Stimulated activated CD4-positive, alpha-beta T cell treated with anti-CD3 and anti-CD28 coated beads, TNF-alpha, amount 100 ng/mL, for 1 hour (primary cell): ENCODE measurements around the gene IRF8.
"Not testable (repeated sequence)": the region's sequence is repeated elsewhere in the genome, so short reads cannot be mapped to it uniquely, and the experiment has no call there.

Experiments
- DNase-seq, 3 donors: peaks; one replicate each; pipeline ENCODE4 v3.0.0-alpha.2; 2020; ENCODE audit warnings: low read depth in 3 of 3, low spot score in 1 of 3

The IRF8 gene

DNA sequence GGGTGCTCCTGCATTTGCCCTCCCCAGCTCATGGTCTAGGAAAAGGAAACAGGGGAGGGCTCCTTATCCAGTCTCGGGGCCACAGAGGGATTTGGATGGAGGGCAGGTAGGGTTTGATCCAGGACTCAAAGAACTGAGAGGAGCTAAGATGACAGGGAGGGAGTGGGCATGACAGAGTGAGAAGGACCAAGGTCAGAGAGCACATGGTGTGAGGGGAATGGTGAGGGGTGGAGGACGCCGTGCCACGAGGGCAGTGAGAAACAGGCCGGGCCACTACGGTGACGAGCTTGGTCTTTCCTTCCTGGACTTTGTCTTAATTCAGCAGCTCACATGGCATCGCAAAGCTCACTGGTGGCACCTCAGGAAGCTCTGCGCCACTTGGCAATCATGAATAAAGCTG lies 35.2 kb downstream of the IRF8 start:
- DNase-seq: no peak

- no peak for DNase-seq
Measured at GRCh38 chr16:85935391-85935973, 36.5 kb downstream of the IRF8 start.

DNA sequence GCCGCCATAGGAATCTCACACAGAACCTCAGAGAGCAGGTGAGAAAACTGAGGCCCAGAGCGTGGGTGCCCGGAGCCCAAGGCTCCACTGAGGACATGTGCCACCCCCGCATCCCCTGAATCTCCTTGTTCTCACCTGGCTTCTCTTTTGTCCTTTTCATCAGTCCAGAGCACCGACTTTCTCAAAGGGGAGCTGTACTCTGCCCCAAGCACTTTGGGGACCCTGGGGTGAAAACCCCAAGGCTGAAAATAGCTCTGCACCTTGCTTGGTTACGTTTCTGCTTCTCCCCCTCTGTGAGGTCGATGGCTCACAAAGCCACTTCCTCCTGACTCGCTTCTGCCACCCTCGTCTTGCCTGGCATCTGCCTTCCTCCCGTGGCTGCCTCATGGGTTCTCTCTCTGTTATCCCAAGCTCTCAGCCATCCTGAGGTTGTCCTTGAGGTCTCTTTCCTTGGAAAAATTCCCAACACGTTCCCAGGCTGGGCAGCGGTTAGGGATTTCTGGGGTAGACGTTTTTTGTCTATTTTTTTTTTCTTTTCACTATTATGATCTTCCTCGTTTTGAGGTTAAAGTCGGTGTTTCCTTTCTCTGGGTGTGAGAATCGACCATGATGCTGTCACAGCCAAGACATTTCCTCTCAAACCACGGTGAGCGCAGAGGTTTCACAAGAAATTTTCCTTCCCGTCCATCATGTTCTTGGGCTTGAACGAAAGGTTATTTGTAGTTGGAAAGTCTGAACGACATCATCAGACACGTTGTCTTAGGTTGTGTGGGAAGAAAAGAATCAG lies 37.2 kb downstream of the IRF8 start:
- DNase-seq: peak; percentile 28 to 41 (median 41)

DNA sequence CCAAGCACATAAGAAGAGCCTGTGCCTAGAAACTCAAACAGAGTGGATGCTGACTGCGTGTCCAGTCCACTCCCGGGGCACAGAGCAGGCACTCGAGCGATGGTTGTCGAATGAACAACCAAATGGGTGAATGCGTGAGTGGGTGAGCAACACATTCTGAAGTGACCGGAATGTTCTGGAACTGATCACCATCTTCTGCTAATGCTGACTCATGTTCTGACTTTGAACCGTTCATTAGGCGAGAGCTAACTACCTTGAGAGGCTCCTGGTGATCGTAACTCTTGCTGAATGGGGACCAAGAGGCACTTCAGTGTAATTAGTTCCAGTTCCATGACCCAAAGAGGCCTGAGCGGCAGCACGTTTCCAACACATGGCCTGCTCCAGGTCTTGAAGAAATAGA lies 37.9 kb downstream of the IRF8 start:
- no peak for DNase-seq

GRCh38 chr16:85940214-85940613 lies 41.3 kb downstream of the IRF8 start:
- DNase-seq: no peak

DNA sequence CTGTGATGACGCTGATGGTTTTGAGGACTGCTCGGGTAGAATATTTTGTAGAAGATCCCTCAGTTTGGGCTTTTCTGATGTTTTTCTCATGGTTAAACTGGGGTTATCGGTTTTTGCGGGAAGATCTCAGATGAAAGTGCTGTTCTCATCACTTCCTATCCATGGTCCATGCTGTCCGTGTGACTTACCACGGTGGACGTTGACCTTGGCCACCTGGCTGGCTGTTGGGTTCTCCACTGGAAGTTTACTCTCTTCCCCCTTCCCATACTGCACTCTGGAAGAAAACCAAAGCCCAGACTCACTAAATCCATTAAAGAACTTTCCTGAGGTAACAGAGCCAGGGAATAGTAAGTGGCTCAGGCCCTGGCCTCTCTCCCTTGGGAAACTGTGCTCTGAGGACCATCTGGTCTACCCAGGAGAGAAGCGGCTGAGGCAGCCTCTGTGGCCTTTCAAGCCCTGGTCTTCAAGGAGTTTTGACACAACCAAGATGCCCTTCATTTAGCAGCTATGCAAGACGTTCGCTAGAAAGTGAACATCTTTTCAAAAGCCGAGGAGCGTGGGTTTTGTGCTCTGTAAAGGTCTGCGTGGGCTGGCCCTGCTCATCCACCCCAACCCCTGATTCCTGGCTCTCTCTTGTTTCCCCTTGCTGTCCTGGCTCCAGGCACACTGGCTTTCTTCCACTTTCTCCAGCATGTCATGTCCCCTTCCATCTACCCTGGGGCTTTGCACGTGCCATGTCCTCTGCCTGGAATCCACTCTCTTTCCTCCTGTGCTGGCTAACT lies 43.1 kb downstream of the IRF8 start:
- no peak for DNase-seq

DNA sequence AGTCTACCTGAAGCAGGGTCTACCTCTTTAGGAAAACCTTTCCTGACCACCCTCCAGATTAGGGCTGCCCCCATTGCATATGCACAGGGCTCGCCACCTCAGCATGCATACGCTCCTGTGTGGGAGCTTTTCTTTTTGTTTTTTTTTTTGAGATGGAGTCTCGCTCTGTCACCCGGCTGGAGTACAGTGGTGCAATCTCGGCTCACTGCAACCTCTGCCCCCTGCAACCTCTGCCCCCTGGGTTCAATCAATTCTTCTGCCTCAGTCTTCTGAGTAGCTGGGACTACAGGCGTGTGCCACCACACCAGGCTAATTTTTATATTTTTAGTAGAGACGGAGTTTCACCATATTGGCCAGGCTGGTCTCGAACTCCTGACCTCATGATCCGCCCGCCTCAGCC lies 43.7 kb downstream of the IRF8 start:
- DNase-seq: not testable (repeated sequence)

DNA sequence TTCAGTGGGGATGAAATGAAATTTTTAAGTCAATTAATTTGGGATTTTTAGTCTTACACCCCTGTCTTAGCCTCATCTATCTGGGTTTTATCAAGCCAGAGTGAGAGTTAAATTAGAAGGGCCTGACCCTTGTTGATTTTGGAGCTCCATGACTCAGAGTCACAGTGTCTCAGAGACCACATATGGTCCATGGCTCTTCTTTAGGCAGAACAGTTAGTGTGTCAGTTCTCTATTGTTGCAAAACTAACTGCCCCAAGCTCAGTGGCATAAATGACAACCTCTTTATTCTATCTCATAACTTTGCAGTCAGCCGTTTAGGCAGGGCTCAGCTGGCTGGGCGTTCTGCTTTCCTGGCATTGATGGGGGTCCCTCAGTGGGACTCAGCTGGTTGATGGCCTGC lies 44.7 kb downstream of the IRF8 start:
- DNase-seq: no peak

DNA sequence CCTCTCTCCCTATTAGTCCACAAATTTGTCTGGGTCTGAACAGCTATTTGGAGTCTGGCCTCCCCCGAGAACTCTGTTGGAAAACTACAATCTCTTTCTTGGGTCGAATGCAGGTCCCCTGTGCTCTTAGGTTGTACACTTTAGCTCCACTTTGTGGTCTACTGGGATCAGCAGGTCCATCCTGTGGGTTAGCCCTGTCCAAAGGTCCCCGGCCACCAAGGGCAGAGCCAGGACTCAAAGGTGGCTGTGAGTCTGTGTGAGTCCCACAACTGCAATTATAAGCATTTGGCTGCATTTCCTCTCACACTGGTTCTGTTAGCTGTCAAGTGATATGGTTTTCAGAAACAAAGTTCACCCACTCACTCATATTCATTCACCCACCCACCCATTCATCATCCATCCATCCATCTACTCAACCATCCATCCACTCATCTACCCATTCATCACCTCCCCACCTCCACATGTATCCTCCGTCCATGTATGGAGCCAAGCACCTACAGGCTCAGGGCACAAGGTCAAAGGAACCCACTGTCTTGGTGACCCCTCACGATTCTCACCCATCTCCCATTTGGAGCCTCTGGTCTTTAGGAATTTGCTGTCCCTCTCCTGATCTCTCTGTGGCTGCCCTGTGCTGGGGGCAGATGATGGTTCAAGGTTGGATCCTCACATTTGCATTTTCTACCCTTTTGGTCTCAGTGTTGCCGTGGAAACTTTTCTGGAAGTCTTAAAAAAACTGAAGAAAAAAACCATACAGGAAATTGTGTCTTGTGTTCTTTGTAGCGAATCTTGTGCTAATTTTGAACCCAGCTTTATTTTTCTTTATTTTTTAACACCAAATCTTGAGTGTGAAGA lies 45.8 kb downstream of the IRF8 start:
- DNase-seq: no peak

- no peak for DNase-seq
Measured at GRCh38 chr16:85945424-85945751, 46.4 kb downstream of the IRF8 start.

DNA sequence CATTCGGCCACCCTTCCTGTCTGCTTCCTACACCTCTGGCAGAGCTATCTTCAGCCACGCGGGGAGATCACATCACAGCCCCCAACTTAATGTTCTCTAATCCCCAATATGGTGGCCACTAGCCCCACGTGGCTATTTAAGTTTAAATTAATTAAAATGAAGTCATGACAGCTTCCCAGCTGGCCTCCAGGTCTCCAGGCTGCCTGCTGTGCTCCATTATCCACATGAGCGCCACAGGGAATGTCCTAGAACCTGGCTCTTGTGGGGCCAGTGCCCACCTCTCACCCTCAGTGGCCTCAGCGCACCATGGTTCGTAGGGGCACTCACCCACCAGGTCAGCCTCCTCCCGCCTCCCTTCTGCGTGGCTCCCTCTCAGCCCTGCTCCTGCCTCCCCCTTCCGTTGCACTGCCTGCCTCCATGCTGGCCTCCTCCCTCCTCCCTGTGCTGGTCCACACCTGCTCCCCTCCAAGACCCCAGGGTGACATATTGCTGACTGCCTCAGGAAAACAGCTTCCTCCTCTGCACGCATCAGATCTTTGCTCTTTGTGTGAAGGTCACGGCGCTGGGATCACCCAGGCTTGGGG lies 47.7 kb downstream of the IRF8 start:
- DNase-seq: no peak

DNA sequence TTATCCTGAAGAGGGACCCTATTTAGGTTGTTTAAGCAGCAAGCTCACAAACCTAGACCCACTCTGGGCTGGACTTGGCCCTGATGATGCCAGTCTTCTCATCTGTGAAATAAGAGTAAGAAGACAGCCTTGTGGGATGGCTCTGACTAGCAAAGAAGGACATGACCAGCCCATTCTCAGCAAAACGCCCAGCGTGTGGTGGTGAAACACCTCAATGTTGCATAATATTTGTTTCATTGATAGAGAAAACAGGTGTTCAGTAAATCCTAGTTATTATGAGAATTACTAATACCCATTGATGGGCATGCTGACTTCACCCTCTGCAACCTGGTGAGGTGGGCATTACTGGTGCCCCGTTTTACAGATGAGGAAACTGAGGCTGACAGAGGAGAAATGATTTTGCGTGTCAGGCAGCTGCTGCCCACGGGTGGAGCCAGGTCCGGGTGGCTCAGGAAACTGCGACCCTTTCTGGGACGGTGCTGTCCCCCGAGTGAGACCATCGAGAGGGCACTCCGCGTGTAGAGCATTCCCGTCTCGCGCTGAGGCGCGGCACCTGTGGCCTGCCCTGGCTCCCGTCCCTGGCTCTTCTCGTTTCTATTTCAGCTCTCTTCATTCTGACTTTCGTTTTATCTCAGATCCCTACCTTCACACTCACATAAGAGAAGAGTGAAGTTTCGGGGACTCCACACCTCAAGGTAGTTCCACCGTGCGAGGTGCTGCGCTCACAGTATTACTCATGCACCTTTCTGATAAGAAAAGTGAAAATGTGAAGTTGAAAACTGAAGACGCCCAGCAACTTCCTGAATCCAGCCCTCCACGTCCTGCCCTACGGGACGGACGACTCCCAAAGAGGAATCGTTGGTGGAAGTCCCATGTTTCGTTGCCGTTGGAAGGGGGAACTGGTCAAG lies 48.5 kb downstream of the IRF8 start:
- no peak for DNase-seq

DNA sequence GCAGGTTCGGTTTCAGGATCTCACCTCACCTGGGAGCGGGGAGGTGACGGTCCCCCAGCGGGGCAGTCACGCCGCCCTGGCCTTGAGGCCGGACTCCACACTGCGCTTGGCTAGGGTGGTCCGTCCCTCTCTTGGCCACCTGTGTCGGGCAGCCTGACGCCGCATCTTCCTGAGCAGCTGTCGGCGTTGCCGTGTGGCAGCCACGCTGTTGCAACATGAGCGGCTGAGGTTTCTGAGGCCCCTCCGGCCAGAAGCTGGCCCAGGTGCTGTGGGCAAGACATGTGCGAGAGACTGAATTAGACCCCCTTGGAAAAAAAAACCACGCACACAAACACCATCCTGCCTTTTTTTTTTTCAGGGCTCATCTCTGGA lies 49.2 kb downstream of the IRF8 start:
- DNase-seq: no peak

DNA sequence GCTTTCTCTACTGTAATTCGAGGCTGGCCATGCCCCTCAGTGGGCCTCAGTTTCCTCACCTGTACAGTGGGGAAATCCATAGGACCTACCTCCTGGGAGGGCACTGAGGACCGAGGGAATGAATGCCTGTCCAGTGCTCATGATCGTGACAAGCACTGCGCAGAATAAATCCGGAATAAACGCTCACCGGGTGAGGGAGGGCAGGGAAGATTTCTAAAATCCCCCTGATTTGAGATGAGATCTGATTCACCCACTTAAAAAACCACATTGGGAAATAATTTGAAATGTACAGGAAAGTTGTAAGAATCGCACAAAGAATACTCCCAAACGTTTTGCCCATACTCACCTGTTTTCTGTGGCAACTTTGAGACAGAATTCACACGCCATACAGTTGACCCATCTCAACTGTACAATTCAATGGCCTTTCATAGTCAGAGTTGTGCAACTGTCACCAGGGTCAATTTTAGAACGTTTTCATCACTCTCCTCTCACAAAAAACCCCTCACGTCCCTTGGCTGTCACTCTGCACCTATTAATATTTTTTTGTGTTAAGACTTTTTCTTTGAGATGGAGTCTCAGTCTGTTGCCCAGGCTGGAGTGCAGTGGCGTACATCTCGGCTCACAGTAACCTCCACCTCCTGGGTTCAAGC lies 49.8 kb downstream of the IRF8 start:
- no peak for DNase-seq

DNA sequence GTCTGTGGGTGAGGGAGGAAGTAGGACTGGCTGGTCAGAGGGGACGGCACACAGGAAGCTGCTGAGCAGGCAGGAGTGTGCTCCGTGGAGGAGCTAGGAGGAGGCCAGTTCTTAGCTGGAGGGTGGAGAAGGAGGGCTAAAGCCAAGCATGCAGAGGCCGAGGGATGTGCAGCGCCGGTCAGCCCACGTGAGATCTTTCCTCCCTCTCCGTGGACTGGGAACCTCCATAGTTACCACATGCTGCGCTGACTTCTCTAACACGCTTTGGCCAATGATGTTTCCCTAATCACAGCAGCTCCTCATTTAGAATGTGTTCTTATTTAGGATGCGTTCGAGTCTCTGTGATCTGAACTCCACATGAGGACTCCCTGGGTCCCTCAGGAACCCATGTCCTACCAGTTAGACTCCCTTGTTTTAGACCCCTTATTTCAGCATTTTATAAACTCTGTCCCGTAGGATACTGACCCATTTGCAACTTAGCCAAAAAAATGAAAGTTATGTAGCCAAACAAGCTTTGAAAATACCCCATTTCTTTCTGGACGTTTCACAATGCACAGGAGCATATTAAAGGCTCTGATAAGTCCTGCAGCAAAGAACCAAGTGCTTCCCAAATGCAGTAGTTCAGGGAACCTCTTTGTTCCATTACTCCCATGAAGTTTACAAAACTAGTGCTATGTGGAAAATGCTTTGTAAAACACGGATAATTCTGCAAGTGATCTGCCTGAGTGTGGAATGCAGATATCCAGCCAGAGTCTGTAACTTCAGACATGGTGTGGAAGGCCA lies 51.4 kb downstream of the IRF8 start:
- DNase-seq: no peak

GRCh38 chr16:85952197-85952596 lies 53.2 kb downstream of the IRF8 start:
- DNase-seq: no peak

DNA sequence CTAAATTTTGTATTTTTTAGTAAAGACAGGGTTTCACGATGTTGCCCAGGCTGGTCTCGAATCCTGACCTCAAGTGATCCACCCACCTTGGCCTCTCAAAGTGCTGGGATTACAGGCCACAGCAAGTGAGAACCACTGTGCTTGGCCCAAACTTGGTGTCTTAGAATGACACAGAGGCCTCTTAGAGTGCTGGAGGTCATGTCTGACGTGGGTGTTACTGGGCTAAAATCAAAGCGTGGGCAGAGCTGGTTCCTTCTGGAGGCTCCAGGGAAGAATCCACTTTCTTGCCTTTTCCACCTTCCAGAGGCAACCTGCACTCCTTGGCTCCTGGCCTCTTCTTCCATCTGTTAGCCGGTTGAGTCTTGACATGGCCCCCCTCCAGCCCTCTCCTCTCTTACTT lies 53.8 kb downstream of the IRF8 start:
- no peak for DNase-seq

DNA sequence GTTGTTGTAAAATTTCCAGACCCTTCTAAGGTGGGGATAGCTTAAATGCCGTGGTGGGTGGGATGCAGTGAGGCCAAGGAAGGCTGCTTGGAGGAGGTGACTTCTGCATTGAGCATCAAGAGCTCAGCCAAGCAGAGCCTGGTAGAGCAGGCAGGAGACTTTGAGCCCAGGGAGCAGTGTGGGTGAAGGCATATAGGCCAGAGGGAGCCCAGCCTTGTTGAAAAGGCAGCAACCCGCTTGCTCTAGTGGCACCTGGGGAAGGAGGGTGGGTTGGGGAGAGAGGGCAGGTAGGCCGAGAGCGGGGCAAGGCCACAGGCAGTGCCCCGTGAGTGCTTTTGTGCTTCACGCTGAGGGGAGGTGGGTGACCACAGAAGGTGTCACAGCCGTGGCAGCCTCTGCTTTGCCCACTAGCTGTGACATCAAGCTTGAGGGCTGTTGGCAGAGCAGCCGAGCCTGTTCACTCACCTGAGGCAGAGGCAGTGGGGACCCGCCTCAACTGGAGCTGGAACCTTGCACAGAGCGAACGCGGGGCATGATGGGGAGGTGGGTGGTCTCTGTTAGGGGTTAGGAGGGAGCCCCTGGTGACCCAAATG lies 56.1 kb downstream of the IRF8 start:
- DNase-seq: no peak
